Left renal cortex interstitium (tissue), 4 donors: ENCODE measurements around the gene NCK2. TPM values are rescaled to one million over a fixed set of nuclear protein-coding genes. Genes with fewer than 3 reads are reported as not detected.

ENCODE experiments used
- DNase-seq, 4 donors: peaks; one replicate each; pipeline ENCODE4 v3.0.0-alpha.2; 2013; ENCODE audit warnings: low read depth in 4 of 4, low spot score in 2 of 4, missing footprints in 1 of 4
- polyA plus RNA-seq, 4 donors: library from polyadenylated mRNA; unstranded; fragments of 120-200 nt; gene quantifications; one replicate each; pipeline ENCODE4 v1.2.1, GENCODE V29; 2013; ENCODE audit not compliant: insufficient read length in 4 of 4

Gene NCK2
- polyA plus RNA-seq, 4 donors, result 62.5 to 69.4 (median 66.2) TPM

DNA sequence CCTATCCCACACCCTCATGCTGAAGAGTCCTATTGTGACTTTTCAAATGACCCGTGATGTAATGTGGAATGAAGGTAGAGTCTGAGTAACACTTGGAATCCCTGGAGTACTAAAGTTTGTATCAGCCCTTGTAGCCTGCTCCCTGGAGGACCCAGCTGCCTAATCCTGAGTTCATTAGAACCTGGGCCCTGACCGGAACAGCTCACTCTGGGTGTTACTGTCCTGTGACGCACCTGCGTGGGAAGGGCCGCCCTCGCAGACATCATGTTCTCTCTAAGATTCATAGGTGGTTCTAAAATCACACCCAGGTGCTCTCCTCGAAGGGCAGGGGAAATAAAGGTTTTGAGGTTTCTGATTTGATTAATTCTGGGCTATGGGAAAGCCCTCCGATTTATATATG is 62.3 kb downstream of the NCK2 start:
- DNase-seq, result no peak

DNA sequence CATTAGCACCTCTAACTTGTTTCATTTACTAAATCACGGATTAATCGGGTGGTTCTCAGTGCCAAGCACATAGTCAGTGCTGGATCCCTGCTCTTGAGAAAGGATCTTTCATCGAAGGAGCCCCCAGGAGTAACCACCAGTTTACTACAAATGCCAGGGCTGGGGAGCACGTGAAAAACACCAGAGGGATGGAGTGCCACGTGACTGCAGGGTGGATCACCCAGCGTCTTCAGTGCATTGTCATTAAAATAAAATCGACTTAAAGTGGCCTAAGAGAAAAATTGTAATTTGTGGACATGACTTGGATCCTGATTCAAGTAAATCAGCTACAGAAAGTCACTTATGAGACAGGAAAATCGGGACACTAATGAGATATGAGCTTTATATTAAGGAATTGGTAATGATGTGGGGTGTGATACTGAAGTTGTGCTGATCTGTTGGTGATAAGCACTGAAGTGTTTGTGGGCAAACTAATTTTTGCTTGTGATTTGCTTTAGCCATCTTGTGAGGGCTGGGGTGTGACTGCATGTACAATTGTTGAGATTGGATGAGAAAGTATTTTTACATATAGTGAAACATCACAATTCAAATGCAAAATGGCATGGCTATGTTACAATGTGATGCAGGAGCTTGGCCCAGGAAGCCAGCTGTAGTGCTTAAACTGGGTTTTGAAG is 63.8 kb downstream of the NCK2 start:
- no peak for DNase-seq

DNA sequence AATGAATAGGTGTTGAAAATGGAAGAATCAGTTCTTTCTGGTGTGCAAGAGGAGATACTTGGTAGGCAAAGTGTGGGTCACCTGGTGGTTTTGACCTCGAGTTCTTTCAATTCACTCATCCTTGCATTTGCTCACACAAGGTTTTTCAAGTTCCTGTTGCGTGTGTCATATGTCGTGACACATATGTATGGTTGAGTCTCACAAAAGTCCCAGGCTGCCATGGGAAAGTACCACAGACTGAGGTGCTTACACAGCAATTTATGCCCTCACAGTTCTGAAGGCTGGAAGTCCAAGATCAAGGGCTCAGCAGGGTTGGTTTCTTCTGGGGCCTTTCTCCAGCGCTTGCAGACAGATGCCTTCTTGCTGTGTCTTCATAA is 64.4 kb downstream of the NCK2 start:
- no peak for DNase-seq

DNA sequence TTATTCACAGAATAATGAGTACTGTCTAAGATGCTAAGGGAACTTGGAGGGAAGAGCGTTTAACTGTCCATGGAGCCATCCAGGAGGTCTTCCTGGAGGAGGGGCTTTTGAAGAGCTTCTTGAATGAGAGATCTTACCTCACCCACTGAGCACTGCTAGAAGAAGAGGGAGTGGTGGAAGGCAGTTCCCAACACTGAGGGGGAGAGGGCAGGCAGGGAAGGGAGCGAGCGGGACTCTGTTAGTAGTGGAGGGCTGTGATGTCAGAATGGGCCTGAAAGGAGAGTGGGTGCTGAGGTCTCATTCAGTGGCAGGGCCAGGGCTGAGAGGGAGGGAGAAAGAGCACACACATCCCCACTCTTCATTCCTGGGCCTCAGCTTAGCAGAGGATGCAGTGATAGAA is 65.0 kb downstream of the NCK2 start:
- no peak for DNase-seq

DNA sequence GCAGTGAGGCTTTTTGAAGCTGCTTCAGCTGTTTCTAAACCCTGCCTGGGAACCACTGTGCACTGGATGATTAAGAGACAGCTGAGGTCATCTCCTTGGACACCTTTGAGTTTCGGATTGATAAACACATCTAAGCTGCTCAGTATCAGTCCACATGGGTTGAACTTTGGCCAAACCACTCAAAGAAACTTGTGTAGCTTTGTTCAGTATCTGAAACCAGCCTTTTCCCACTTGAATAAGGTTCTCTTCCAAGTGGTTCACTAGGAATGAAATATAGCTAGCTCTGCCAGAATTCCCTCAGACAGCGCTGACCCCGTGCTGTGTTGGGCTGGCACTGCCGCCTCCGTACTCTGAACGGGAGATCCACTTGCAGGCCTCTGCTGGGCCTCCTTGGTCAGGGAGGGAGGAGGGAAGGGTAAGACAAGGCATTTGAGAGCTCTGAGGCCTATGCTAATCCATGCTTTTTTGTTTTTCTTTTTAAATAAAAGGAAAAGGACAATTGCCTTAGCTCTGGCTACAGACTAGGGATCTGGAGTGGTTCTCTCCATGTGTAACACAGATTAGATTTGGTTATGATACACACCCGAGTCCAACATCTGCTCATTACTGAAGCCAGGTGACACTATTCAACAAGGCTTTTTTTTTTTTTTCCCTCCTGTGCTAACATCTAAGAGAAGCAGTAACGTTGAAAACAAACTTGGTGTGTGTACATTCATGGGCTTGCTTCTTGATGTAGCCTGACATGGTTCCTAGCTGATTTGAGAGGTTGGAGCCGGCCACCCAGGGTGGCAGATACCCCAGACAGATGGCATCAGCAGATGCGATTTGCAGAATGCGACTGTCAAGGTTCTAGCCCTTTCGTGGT is 67.7 kb downstream of the NCK2 start:
- peak in 1 of 4 donors; percentile 23 for DNase-seq

DNA sequence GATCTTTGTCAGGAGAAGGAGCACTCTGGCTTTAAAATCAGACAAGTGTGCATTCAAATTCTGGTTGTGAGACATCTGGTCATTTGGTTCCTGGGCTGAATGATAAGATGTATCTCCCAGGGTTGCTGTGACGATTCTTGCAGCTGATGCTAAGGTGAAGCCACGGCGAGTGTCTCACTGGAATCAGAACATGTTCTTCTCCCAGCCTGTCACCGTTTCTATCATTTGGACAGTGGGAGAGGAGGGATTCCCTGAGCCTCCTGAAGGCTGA is 68.3 kb downstream of the NCK2 start:
- DNase-seq, result no peak

DNA sequence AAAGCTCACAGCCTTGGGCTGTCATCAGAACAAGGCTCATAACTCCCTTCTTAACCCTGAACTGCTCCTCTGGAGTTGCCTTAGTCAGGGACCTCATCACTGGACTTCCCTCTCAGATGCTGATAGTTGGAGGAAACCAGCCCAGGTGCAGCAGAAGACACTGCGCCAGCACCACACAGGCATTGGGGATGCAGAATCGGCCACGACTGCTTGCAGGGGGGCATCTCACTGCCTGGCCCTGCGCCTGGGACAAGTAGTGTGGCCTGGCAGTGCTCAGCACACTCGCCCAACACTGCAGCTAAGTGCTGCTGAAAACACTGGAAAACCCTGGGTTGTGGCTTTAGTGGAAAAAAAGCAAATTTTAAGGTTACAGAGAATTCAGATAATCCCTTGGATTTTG is 68.7 kb downstream of the NCK2 start:
- no peak for DNase-seq

DNA sequence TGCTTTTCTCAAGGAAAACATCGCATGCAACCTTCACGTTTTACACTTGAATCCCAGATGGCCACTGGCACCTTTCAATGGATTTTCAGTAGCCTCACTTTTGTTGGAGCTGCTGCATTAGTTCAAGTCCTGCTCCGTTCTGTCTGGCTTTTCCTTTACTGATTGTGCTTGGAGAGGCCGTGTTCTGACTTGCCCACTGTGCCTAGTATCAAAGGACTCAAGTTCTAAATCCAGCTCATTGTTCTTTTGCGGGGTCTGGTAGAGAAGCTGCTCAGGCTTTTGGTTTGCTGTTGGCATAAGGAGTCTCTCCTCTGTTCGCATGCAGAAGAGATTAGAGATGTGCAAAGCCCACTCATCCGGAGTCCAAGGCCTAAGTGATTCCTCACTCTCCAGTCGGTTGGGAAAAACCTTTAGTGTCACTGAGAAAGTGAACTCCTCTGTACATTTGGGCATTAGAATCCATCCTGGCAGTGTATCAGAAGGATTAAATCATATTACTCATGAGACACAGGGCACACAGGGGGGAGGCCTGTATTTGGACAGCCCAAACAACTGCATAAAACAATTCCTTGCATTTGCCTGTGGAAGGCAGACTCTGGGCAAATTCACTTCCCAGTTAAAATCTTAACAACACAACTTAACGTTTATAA is 69.7 kb downstream of the NCK2 start:
- DNase-seq, result no peak

DNA sequence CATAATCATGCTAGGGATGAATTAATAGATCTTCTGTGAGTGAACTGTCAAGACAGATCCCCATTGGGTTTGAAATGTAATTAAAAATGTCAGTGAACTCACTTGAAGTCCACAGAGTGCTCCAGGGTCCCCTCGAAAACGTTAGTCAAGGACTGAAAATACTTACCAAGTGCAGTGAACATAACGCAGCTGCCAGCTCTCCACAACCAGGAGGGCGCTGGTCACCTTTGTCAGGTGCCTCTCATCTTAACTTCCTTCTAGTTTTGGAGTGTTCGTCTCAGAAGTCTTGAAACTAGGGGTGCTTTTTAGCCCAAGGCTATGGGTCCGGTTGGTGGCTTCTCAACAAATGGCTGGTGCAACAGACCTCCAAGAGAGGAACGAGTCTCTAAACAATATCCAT is 70.7 kb downstream of the NCK2 start:
- no peak for DNase-seq

DNA sequence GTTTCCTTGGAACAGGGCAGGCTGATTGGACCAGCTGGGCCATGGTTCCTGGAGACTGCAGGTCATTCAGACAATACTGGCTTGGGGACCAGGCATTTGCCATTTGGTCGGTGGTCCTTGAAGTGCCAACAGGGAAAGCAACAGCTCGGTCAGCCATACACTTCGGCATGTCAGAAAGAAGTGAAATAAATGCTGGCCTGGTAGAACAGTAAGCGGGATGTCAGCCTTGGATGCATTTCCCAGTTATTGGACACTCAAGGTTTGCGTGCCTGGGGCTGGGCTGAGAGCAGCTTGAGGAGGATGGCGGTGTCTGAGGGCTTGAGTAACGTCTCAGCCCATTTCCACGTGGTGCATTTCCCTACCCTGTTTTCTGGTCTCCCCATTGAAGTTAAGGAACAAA is 75.4 kb downstream of the NCK2 start:
- no peak for DNase-seq

DNA sequence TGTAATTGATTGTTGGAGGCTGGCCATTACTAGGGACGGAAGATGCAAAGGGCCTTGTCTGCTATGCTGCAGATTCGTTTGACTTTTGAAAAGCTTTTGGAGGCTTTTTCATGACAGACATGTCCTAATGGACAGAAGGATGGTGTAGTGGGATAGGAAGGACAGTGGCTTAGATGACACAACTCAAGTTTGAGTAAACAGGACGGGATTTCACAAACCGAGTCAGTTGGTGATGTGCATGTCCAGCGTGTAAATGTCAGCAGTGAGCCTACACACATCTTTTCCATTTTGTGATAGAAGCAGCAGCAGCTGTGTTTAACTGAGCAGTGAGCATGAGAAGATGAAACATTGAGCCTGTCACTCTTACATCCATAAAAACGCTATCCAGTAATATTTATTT is 76.0 kb downstream of the NCK2 start:
- DNase-seq, result no peak

DNA sequence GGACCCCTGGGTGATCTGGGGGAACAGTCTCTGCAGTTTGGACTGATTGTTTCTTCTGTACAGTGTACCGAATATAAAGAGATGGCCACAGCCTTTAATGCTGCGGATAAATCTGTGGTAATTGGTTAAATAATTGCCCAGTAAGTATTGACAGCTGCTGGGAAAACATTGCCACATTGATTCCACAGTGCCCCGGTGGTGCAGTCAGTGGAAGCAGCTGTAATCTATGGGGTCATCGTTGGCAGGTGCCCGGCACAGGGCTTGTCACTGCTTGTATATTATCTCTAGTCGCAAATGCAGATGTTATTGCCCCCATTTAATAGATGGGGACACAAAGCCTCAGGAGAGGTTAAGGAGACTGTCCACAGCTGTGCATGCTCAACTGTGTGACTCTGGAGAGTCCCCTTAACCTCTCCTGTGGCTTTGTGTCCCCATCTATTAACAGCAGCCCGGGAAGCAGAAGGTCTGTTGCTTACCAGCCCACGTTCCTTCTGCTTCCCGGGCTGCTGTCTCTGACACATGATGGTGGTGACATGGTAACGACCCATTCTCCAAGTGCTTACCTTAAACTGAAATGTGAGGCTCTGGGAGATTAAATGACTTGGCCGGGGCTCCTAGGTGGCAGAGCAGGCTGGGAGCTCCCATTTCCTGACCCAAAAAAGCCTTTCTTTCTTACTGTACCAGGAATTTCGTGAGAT is 76.9 kb downstream of the NCK2 start:
- no peak for DNase-seq

DNA sequence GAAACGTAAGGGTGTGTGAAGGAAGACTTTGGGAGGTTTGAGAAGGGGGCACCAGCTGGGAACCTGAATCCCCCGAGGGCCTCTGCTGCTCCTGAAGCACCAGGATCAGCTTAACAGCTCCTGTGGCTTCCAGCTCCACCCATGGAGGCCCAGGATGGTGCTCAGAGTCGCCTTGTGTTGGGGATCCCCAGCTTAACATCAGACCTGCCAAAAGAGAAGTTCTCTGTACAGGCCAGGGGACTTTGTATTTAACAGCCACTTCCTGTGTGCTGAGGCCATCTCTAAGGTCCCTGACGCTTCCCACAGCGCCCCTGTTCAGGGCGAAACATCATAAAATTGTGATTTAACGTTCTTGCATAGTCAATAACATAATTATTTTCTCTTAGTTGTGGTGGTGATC is 77.5 kb downstream of the NCK2 start:
- no peak for DNase-seq

DNA sequence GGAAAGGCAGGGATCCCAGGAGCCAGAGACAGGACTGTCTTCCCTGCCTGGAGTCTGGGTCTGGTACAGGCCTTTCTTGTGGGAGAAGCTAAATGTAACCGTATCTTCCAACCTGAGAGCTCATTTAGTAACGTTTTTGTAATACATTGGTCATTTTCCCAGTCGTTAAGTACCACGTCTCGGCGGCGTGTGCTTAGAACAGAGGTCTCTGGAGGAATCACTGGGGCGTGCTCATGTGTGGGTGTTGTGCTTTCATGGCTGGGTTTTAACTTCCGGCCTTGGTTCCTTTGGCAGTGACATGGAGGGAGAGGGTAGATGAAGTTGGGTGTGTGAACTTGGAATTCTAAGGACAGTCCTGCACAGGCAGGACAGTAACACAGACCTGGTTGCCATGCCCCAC is 79.7 kb downstream of the NCK2 start:
- no peak for DNase-seq

DNA sequence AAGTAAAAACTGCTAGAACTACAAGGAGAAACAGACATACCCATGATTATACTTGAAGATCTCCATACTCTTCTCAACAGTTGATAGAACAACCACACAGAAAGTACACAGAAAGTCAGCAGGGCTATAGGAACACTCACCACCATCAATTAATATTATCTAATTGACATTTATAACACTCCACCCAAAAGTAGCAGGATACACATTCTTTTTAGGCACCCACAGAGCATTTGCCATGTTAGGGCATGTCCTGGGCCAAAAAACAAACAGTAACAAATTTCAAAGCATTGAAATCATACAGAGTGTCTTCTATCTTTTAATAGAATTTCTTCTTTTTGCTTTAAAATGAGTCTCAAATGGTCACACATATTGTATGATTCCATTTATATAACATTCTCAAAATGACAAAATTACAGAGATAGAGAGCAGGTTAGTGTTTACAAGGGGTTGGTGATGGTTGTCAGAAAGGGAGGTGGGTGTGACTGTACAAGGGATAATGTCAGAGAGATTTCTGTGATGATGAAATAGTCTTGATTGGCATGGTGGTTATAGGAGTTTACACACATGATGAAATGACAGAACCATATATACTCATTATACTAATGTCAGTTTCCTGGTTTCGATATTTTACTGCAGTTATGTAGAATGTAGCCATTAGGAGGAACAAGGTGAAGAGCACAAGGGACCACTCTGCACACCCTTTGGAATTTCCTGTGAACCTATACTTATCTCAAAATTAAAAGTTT is 82.8 kb downstream of the NCK2 start:
- DNase-seq, result no peak

DNA sequence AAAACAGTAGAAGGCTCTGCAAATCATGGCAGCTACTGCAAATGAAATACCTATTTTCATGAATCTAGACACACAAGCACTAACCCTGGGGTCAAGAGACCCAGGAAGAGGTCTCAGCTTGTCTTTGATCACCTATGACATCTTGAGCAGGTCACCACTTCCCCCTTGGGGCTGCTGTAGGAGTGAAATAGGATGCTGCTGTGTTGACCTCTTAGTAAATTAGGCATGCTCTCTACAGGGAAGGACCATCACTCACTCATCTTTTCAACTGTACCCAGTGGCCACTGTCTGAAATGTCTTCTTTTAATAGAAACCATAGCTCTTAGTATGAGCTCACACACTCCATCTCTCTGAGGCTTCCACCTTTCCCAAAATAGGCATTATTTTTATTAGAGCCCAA is 83.8 kb downstream of the NCK2 start:
- no peak for DNase-seq

DNA sequence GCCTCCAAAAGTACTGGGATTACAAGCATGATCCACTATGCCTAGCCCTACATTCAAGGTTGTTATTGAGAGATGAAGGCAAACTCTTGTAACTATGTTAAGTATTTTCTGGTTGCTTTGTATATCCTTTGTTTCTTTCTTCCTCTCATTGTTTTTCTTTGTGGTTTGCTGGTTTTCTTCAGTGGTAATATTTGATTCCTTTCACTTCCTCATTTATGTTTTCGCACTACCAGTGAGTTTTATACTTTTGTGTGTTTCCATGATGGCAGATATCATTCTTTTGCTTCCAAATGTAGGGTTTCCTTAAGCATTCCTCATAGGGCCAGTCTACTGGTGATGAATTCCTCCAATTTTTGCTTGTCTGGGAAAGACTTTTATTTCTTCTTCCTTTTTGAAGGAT is 90.2 kb downstream of the NCK2 start:
- DNase-seq, result no peak

DNA sequence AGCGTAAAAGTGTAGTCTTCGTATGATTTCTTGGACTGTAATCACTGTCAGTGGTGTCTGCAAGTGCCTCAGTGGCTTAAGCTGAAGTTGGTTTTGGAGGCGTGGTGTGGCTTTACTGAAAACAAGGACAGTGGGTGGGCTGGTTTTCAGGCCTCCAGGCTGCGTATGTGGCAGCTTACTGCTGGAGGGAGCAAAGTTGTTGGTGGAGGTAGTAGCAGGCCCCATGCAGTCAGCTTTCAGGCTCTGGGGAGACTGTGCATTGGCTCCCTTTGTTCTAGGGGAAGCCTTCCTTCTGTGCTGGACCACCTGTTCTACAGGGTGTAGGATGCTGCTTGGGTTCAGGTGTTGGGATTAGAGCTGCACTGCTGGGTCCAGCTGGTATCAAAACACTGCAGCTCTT is 91.6 kb downstream of the NCK2 start:
- DNase-seq, result no peak

DNA sequence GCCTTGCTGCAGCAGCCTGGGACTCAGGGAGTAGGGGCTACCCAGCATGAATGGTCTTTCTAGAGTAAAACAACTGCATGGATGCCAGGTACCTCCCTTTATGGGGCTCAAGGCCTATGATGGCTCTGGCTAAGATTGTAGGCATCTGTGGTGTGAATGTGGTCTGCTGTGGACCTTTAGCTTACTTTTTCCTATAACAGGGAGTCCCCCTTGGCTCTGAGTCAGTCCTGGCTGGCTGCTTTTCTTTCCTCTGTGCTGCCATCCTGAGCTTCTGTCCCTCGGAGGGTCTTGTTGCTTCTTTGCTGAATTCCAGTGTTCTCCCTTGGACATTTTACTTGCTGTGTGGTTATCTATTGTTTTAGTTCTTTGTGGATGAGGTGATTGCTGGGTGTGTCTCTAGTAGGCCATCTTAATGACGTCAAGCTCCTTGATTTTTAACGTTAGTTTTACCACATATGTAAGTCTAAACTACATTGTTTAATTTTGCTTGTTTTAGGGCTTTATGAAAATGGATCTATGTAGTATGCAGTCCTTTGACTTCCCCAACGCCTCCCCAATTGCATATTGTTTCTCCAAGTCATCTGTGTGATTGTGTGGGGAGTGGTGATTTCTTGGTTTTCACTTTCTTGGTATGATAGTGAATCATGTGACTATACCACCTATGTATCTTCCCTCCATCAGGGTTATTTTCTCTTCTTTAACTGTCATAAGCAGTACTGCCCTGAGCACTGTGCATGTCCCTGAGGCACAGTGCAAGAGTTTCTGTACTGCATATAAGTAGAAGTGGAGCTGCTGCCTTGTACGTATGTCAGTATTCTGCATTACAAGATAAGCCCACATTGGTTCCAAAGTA is 92.4 kb downstream of the NCK2 start:
- no peak for DNase-seq

DNA sequence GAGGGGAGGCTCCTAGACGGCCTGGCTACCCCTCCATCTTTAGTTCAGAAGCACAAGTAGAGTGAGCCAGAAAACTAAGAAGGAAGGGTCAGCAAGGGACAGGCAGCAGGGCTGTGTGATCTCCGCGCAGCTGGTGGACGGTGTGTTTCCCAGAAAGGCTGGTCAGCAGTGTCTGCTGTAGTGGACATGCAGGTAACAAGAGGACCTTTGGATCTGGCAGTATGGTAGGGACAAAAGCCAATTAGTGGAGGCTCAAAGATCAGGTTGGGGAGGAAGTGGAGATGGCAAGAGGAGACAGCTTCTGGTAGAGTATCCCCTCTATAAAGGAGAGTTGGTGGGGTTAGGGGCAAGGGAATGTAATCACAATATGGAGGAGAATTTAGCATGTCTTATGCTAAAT is 95.1 kb downstream of the NCK2 start:
- no peak for DNase-seq
